Measurements from ENCODE around the gene TRIM45.
A peak's percentile ranks its signal among the peaks of the same experiment; 100 is the strongest.
"Not testable (repeated sequence)": the region's sequence is repeated elsewhere in the genome, so short reads cannot be mapped to it uniquely, and the experiment has no call there.

Gene TRIM45

DNA sequence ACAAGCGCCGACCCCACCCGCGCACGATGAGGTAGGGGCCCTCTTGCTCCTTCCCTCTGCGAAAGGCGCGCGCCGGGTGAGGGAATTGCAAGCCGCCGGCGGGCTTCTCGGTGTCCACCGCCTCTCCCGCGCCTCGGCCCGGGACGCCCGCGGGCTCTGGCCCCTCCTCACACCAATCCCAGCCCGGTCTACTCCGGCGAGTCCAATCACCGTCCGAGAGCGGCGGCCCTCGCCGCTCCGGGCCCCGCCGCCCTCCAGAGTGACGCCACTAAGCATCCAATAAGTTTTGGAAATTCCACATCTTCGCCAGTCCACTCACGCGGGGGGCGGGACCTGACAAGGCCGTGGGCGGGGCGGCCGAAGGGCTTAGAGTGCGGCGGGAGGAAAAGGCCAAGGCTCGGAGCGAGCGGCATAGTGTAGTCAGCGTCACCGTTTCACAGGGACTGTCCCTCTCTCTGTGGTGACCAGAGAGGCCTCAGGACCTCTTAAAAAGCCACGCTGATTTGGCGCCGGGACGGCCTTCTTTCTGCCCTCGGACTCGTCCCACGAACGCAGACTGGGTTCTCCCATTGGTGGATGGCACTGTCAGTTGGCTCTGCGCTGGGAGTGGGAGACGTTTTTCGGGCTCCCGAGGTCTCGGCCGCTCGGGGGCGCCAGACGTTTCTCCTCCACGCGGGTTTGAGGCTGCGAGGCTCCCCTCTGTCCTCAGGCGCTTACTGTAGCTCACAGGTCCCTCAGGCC is at the start of gene TRIM45:
Gene TRIM45 (minus strand): TSS at position 161 of the 741 bp plus-strand sequence. CDS start 548 bp downstream, outside the sequence.
- peak; percentile 88 for DNase-seq

DNA sequence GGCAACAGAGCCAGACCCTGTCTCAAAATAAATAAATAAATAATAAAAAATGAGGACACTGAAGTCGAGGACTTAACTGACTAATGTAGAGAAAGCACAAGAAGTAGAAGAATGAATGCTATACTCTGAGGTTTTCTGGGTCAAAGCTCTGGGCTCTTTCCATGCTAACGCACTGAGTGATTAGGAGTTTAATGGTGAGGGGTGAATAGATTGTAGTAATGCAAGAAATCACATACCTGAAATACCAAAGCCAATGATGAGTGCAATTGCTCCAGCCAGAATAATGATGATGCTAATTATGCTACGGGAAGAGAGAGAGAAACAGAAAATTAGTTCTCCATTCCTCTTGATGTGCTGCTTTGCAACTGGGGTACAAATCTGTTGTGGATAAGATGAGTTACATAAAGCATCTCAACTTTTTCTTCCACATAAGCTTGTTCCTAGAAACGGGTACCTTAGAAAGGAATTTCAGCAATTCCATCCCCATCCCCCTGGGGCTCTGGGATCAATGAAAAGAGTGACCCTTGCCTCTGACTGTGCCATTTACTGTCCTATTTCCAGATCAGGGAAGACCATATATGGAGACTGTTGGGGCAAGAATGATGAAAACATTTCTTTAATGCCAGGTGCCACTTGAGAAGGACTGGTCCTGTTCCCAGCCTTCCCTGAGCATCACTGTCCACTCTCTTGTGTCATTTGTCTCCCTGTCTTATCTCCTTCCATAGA is 48.5 kb upstream of the TRIM45 start:
- DNase-seq = no peak

DNA sequence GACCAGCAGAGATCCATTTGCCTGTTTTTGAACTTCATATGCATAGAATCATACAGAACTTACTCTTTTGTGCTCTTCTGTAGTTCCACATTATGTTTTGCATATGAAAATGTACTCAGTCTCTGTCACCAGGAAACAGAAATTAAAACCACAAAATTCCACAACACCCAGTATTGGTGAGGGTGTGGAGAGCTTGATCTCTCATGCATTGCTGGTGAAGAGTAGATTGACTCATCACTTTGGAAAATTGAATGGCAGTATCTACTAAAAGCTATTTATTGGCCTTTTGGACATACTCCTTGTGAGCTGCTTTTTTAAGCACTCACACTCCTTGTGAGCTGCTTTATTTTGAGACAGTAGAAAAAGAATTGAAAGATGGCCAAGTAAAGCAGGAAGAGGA is 45.9 kb upstream of the TRIM45 start:
- DNase-seq = no peak

GRCh38 chr1:117166076-117166475 is 44.5 kb upstream of the TRIM45 start:
- no peak for DNase-seq

DNA sequence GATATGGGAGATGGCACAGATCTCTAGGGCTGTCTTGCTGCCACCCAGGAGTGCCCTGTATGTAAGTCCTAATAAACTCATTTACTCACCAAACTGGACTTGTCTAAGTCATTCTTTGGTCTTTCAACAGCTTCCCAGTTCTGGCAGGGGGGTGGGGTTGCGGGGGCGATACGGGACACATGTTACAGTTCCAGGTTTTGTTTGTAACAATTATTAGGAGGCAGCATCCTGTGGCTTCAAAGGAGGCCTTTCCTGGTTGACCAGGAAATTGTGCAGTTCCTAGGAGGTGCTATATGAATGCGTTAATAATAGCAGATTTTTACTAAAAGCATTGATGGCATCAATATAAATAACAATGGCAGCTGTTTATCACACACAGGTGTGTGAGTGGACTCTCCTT is 42.7 kb upstream of the TRIM45 start:
- no peak for DNase-seq

- DNase-seq = no peak
Measured at GRCh38 chr1:117162816-117163215, 41.3 kb upstream of the TRIM45 start.

GRCh38 chr1:117161887-117162286 is 40.3 kb upstream of the TRIM45 start:
- DNase-seq = no peak

DNA sequence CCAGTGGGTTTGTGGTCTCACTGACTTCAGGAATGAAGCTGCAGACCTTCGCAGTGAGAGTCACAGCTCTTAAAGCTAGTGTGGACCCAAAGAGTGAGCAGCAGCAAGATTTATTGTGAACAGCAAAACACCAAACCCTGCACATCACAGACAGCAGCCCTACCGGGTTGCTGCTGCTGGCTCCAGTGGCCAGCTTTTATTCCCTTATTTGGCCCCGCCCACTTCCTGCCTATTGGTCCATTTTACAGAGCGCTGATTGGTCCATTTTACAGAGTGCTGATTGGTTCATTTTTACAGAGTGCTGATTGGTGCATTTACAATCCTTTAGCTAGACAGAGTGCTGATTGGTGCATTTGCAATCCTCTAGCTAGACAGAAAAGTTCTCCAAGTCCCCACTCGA is 29.8 kb upstream of the TRIM45 start:
- not testable (repeated sequence) for DNase-seq

GRCh38 chr1:117150316-117150715 is 28.8 kb upstream of the TRIM45 start:
- DNase-seq = no peak

DNA sequence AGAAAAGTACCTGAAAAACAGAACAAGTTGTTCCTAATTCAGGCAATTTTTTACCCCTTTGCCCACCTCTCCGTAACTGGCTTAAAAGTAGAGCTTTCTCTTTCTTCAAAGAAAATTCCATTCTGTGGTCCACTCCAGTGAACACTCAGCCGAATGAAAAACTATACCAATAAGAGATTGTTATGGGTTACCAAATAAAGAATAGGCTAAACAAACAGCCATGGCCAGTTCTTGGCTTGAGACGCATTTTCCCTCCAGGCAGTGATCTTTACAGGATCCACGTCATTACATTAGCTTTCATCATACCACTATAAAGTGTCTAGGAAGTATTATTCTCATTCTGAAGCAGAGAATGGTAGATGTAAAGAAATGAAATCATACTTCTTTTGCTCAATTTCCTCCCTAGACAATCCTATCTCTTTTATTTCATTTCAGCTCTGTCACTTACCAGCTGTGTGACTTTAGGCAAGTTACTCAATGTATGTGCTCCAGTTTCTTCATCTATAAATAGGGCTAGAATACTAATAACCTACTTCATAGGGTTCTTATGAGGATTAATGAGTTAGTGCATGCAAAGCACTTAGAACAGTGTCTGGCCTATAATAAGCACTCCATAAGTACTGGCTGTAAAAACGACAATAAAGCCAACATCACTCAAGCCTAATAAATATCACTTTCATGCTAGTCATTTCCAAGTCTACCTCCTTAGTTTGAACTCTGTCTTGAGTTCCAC is 26.5 kb upstream of the TRIM45 start:
- no peak for DNase-seq

- DNase-seq = no peak
Measured at GRCh38 chr1:117147341-117147831, 25.8 kb upstream of the TRIM45 start.

DNA sequence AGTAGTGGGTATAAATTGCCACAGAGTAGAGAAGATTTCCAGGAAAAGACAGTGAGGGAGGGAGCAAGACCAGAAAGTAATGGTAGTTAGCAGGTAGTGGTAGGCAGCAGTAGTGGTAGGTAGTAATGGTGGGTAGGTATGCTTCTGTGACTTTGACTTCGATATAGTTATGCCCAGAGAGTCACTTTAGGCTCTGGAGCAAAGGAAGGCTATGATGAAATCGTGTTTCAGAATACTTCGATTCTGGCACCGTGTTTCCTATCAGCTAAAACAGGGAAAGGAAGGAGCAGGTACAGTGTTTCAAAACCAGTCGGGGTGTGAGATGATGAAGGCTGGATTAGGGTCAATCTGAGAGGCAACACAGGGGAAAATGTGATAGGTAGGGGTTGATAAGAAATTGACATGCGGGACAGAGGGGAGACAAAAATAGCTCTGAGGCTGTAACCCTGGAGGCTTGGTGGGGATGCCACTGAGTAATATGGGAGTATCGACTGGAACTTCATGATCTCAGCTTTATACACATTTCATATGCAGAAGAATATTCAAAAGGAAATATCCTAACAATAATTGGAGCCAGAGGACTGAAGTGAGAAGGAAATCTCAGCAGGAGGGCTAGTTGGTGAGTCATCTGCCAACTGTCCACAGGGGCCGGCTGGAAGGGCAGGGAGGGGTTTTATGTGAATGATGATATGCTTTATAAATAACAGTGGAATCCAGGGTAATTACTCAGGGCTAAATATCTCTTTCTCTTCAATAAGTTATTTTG is 25.2 kb upstream of the TRIM45 start:
- DNase-seq = no peak

DNA sequence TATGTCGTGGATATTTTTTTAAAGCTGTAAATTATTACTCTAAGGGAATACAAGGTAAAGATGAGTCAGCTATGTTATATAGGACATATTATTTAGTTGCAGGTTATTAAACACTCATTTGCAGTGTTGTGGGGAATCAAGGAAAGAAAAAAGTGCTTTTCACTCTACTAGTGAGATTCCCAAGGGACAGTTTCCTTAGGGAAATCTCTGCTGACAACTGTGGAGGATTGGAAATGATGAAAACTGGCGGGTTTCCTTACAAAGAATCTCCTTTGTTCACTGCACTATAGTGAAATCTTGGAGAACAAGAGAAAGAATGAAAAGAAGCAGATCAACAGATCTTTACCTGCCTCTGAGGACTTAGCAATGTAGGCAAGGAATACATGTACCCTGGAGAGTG is 24.5 kb upstream of the TRIM45 start:
- no peak for DNase-seq

DNA sequence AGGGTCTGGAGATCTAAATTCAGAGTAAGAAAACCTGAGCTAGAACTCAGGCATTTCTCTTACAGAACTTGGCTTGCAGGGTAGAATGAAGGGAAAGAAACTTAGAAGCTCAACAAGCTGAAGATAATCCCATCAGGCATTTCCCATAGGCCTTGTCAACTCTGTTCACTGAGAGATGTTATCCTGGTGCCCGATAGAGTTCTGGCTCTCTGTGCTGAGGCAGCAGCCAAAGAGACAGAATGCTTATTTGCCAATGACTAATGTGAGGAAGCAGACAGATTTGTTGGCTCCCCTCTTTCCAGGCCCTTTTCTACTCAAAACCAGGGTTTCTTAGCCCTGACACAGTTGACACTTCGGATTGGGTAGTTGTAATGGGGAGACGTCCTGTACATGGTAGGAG is 22.3 kb upstream of the TRIM45 start:
- DNase-seq = no peak

GRCh38 chr1:117143172-117143571 is 21.6 kb upstream of the TRIM45 start:
- no peak for DNase-seq

- no peak for DNase-seq
Measured at GRCh38 chr1:117142200-117142599, 20.7 kb upstream of the TRIM45 start.

GRCh38 chr1:117138561-117138960 is 17.0 kb upstream of the TRIM45 start:
- no peak for DNase-seq

GRCh38 chr1:117138106-117138505 is 16.6 kb upstream of the TRIM45 start:
- DNase-seq = no peak

GRCh38 chr1:117137281-117137855 is 15.8 kb upstream of the TRIM45 start:
- no peak for DNase-seq

DNA sequence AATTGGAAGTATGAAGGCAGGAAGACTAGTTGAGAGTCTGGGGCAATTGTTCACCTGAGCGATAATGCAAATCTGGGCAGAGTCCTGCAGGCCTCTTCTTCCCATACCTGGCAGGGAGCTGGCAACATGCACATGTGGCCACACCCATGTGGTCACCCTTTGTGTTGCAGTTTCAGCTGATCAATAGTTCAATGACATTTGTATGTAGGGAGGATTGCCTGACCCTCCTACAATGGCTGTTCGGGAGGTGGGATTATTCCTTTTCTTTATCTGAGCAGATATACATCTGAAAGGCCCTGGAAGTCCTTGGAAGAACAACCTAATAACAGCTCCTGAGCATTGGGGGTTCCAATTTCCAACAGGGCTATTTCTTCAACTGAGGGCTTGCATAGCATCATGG is 15.2 kb upstream of the TRIM45 start:
- no peak for DNase-seq

GRCh38 chr1:117135329-117135728 is 13.8 kb upstream of the TRIM45 start:
- DNase-seq = no peak

DNA sequence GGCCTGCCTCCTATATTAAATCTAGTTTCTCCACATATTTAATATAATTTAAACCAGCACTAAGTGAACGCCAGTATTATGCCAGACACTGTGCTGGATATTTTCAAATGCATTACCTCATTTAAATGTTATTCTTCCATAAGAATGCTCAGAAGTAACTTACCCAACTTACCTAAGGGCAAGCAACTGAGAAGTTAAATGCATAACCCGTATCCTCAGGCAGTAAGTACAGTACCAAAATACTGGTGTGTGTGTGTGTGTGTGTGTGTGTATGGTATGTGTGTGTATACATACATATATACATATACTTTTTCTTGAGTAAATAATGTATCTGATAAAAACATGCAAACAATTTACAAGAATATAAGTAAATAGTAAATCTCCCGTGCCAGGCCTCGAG is 9.0 kb upstream of the TRIM45 start:
- no peak for DNase-seq

Data from NCI-H1092 (cell line).